Dendritic cell treated with granulocyte-macrophage colony-stimulating factor and Interleukin-4, amounts not matched to agents 40 ng/mL and 50 ng/mL, for 4 days (primary cell): ENCODE measurements around the gene CTNNA3.

ENCODE experiments used
- H3K27ac Mint-ChIP-seq: one replicate; pipeline ENCODE4 v1.8.0; 2022; ENCODE audit warnings: mild to moderate bottlenecking, mixed read lengths
- H3K27me3 Mint-ChIP-seq: one replicate; pipeline ENCODE4 v1.8.0; 2022; ENCODE audit warnings: mild to moderate bottlenecking, mixed read lengths
- H3K36me3 Mint-ChIP-seq: one replicate; pipeline ENCODE4 v1.8.0; 2022; ENCODE audit warnings: low read depth, mixed read lengths
- H3K4me1 Mint-ChIP-seq: one replicate; pipeline ENCODE4 v1.8.0; 2022; ENCODE audit warnings: low read depth, mixed read lengths
- H3K4me3 Mint-ChIP-seq: one replicate; pipeline ENCODE4 v1.8.0; 2022; ENCODE audit warnings: mild to moderate bottlenecking, moderate library complexity, mixed read lengths
- H3K9me3 Mint-ChIP-seq: one replicate; pipeline ENCODE4 v1.8.0; 2022; ENCODE audit warnings: mixed read lengths
- intact Hi-C: fragments of 100-400 bp; cut with micrococcal nuclease; formaldehyde crosslinking; loops from one replicate; pipeline ENCODE4 v1.15.0; 2022

CTNNA3 gene

DNA sequence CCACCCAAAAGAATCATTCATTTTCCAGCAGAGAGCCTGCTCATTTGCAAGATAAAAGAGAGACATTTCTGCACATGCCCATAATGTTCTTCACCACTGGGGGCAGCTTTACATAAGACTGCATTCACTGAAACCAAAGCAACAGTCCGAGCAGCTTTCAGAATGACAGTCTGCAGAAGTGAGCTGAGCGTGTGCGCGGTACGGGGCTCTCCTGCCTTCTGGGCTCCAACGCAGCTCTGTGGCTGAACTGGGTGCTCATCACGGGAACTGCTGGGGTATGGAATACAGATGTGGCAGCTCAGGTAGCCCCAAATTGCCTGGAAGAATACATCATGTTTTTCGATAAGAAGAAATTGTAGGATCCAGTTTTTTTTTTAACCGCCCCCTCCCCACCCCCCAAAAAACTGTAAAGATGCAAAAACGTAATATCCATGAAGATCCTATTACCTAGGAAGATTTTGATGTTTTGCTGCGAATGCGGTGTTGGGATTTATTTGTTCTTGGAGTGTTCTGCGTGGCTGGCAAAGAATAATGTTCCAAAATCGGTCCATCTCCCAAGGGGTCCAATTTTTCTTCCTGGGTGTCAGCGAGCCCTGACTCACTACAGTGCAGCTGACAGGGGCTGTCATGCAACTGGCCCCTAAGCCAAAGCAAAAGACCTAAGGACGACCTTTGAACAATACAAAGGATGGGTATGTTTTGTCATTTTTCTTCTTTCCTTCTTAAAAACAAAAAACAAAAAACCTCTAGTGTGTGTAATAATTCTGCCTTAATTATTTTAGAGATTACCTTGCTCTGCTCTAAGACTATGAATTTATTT lies 769.9 kb downstream of the CTNNA3 start, which contains the start of gene LRRTM3:
Gene LRRTM3 (plus strand): TSS at position 141 of the 820 bp plus-strand sequence.
- peaks cover 29% of the 10 kb centered on the region for H3K27me3 Mint-ChIP-seq
- no peak within 1 kb of the TSS for H3K4me3 Mint-ChIP-seq
- no peaks in the 10 kb centered on the region for H3K9me3 Mint-ChIP-seq
- intact Hi-C loops = no loop called here
- H3K4me1 Mint-ChIP-seq = no peaks in the 10 kb centered on the region
- H3K27ac Mint-ChIP-seq = no peak within 1 kb of the TSS
- no peaks in the 10 kb centered on the region for H3K36me3 Mint-ChIP-seq

DNA sequence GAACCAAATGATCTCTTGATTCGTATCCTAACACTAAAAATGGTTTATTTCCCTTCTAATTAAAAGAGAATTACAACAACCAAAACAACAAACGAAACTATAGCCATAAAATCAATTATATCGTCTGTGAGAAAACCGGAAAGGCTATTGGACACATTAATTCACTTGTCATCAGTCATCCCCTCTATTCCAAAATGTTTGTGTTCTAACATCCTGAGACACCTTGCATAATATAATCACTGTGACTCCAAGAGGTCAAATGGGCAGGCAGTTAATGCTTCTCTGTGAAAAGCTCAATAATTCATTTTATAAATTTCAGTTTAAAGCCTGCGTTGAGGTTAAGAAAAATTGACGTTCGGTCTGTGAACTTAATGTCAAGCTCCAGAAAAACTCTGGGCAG lies 770.6 kb downstream of the CTNNA3 start:
- no peaks in the 10 kb centered on the region for H3K36me3 Mint-ChIP-seq
- H3K27ac Mint-ChIP-seq = no peak overlapping the region
- no peaks in the 10 kb centered on the region for H3K4me1 Mint-ChIP-seq
- peaks cover 29% of the 10 kb centered on the region for H3K27me3 Mint-ChIP-seq
- no peaks in the 10 kb centered on the region for H3K9me3 Mint-ChIP-seq
- no peak overlapping the region for H3K4me3 Mint-ChIP-seq
- intact Hi-C loops = no loop called here

GRCh38 chr10:66924674-66925345 lies 771.2 kb downstream of the CTNNA3 start:
- no peaks in the 10 kb centered on the region for H3K4me1 Mint-ChIP-seq
- no peak overlapping the region for H3K4me3 Mint-ChIP-seq
- intact Hi-C loops = no loop called here
- no peak overlapping the region for H3K27ac Mint-ChIP-seq
- H3K36me3 Mint-ChIP-seq = no peaks in the 10 kb centered on the region
- no peaks in the 10 kb centered on the region for H3K9me3 Mint-ChIP-seq
- H3K27me3 Mint-ChIP-seq = peaks cover 29% of the 10 kb centered on the region

GRCh38 chr10:66919248-66919647 lies 776.7 kb downstream of the CTNNA3 start:
- intact Hi-C loops = no loop called here
- H3K4me3 Mint-ChIP-seq = no peak overlapping the region
- H3K27me3 Mint-ChIP-seq = no peaks in the 10 kb centered on the region
- H3K36me3 Mint-ChIP-seq = no peaks in the 10 kb centered on the region
- H3K27ac Mint-ChIP-seq = no peak overlapping the region
- no peaks in the 10 kb centered on the region for H3K4me1 Mint-ChIP-seq
- no peaks in the 10 kb centered on the region for H3K9me3 Mint-ChIP-seq

DNA sequence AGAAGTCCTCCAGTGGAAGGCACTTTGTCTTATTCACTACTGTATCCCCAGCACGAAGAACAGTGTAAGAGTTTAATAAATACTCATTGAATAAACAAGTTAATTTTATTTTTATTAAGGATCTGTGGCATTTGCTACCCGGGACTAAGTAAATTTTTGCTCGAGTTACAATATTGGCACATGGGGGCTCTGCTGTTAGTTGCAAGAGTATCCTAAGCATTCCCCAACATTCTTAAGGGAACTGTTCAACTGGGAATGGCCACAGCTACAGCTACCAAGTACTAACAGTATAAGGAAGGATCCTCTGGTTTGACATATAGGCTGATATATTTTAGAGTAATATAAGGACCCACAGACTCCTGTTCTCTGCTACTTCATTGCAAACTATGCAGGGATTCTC lies 778.9 kb downstream of the CTNNA3 start:
- no peaks in the 10 kb centered on the region for H3K9me3 Mint-ChIP-seq
- no peak overlapping the region for H3K4me3 Mint-ChIP-seq
- no peaks in the 10 kb centered on the region for H3K4me1 Mint-ChIP-seq
- no peaks in the 10 kb centered on the region for H3K36me3 Mint-ChIP-seq
- intact Hi-C loops = no loop called here
- H3K27me3 Mint-ChIP-seq = no peaks in the 10 kb centered on the region
- H3K27ac Mint-ChIP-seq = no peak overlapping the region

DNA sequence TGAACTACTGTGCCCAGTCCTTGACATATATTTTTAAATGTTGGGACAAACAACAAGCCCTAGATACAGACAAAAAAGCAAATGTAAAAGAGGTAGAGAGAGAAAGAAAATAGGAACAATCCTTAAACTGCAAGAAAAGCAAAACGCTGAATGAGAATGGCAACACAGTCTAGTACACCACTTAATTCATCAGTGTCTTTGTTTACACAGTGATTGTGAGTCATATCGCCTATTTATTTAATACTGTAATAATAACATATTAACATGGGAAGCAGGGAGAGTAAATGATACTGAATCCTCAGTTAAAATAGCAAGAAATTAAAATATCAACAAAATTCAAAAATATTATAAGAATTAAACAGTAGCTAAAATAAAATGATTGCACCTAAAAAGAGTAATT lies 780.0 kb downstream of the CTNNA3 start:
- Mint-ChIP-seq H3K27me3 (no peaks in the 10 kb centered on the region), H3K36me3 (no peaks in the 10 kb centered on the region), H3K4me1 (no peaks in the 10 kb centered on the region), H3K9me3 (no peaks in the 10 kb centered on the region), H3K4me3 (no peak overlapping the region), H3K27ac (no peak overlapping the region)
- intact Hi-C loops = no loop called here

- H3K4me3 Mint-ChIP-seq = no peak overlapping the region
- no peaks in the 10 kb centered on the region for H3K36me3 Mint-ChIP-seq
- no peak overlapping the region for H3K27ac Mint-ChIP-seq
- no peaks in the 10 kb centered on the region for H3K9me3 Mint-ChIP-seq
- no peaks in the 10 kb centered on the region for H3K27me3 Mint-ChIP-seq
- no peaks in the 10 kb centered on the region for H3K4me1 Mint-ChIP-seq
- intact Hi-C loops = no loop called here
These were observed 785.3 kb downstream of the CTNNA3 start for GRCh38 chr10:66910671-66911070.

DNA sequence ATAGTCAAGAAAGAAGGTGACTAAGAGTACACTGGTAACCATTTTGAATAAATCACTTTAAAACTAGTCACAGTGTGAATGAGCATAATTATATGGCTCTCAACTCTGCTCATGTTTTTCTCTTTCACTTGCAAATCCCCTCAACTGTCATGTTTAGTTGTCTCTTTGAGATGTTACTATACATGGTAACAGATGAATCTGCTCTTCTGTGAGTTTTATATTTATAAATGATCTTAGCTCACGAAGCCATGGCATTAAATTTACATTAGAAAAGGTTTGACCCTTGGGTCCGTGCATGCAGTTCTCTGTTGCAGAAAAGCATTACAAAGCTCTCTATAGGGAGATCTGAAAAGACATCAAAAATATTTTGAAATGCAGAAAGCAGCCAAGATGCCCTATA lies 803.1 kb downstream of the CTNNA3 start:
- Mint-ChIP-seq H3K9me3 (peaks cover 28% of the 10 kb centered on the region), H3K4me1 (no peaks in the 10 kb centered on the region), H3K36me3 (no peaks in the 10 kb centered on the region), H3K27me3 (no peaks in the 10 kb centered on the region), H3K27ac (no peak overlapping the region), H3K4me3 (no peak overlapping the region)
- intact Hi-C loops = no loop called here

- Mint-ChIP-seq H3K9me3 (peaks cover 19% of the 10 kb centered on the region), H3K4me1 (no peaks in the 10 kb centered on the region), H3K36me3 (no peaks in the 10 kb centered on the region), H3K27ac (no peak overlapping the region), H3K4me3 (no peak overlapping the region), H3K27me3 (no peaks in the 10 kb centered on the region)
- intact Hi-C loops = no loop called here
These were observed 807.8 kb downstream of the CTNNA3 start for GRCh38 chr10:66888237-66888636.

- H3K36me3 Mint-ChIP-seq = no peaks in the 10 kb centered on the region
- H3K27ac Mint-ChIP-seq = no peak overlapping the region
- intact Hi-C loops = no loop called here
- no peaks in the 10 kb centered on the region for H3K4me1 Mint-ChIP-seq
- H3K27me3 Mint-ChIP-seq = no peaks in the 10 kb centered on the region
- H3K9me3 Mint-ChIP-seq = peaks cover 19% of the 10 kb centered on the region
- H3K4me3 Mint-ChIP-seq = no peak overlapping the region
These were observed 809.1 kb downstream of the CTNNA3 start for GRCh38 chr10:66886848-66887247.

- intact Hi-C loops = no loop called here
- no peaks in the 10 kb centered on the region for H3K9me3 Mint-ChIP-seq
- no peaks in the 10 kb centered on the region for H3K36me3 Mint-ChIP-seq
- no peak overlapping the region for H3K27ac Mint-ChIP-seq
- no peak overlapping the region for H3K4me3 Mint-ChIP-seq
- H3K4me1 Mint-ChIP-seq = no peaks in the 10 kb centered on the region
- H3K27me3 Mint-ChIP-seq = no peaks in the 10 kb centered on the region
These were observed 813.7 kb downstream of the CTNNA3 start for GRCh38 chr10:66882271-66882670.

GRCh38 chr10:66881814-66882213 lies 814.2 kb downstream of the CTNNA3 start:
- intact Hi-C loops = no loop called here
- H3K36me3 Mint-ChIP-seq = no peaks in the 10 kb centered on the region

GRCh38 chr10:66880826-66881225 lies 815.2 kb downstream of the CTNNA3 start:
- Mint-ChIP-seq H3K4me1 (no peaks in the 10 kb centered on the region), H3K27ac (no peak overlapping the region), H3K4me3 (no peak overlapping the region), H3K27me3 (no peaks in the 10 kb centered on the region), H3K36me3 (no peaks in the 10 kb centered on the region), H3K9me3 (no peaks in the 10 kb centered on the region)
- intact Hi-C loops = no loop called here

More at GRCh38 chr10:66881814-66882213, 814.2 kb downstream of the CTNNA3 start:
- no peaks in the 10 kb centered on the region for H3K4me1 Mint-ChIP-seq
- H3K27ac Mint-ChIP-seq = no peak overlapping the region
- no peaks in the 10 kb centered on the region for H3K27me3 Mint-ChIP-seq
- no peak overlapping the region for H3K4me3 Mint-ChIP-seq
- H3K9me3 Mint-ChIP-seq = no peaks in the 10 kb centered on the region

GRCh38 chr10:66880292-66880691 lies 815.7 kb downstream of the CTNNA3 start:
- intact Hi-C loops = no loop called here
- H3K27ac Mint-ChIP-seq = no peak overlapping the region

More at GRCh38 chr10:66880292-66880691, 815.7 kb downstream of the CTNNA3 start:
- no peaks in the 10 kb centered on the region for H3K27me3 Mint-ChIP-seq
- H3K9me3 Mint-ChIP-seq = no peaks in the 10 kb centered on the region
- no peaks in the 10 kb centered on the region for H3K4me1 Mint-ChIP-seq
- no peaks in the 10 kb centered on the region for H3K36me3 Mint-ChIP-seq
- no peak overlapping the region for H3K4me3 Mint-ChIP-seq
